ENCODE measurements around the gene PCSK7. TPM values are rescaled to one million over a fixed set of nuclear protein-coding genes. Genes with fewer than 3 reads are reported as not detected.

Gene PCSK7
- total and polyA plus RNA-seq, 4 donors: 7.3 to 32.3 (median 16.2) TPM

- TF ChIP-seq, protein P1, sequence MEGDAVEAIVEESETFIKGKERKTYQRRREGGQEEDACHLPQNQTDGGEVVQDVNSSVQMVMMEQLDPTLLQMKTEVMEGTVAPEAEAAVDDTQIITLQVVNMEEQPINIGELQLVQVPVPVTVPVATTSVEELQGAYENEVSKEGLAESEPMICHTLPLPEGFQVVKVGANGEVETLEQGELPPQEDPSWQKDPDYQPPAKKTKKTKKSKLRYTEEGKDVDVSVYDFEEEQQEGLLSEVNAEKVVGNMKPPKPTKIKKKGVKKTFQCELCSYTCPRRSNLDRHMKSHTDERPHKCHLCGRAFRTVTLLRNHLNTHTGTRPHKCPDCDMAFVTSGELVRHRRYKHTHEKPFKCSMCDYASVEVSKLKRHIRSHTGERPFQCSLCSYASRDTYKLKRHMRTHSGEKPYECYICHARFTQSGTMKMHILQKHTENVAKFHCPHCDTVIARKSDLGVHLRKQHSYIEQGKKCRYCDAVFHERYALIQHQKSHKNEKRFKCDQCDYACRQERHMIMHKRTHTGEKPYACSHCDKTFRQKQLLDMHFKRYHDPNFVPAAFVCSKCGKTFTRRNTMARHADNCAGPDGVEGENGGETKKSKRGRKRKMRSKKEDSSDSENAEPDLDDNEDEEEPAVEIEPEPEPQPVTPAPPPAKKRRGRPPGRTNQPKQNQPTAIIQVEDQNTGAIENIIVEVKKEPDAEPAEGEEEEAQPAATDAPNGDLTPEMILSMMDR (IDR thresholded peaks at IDR 0.05; ENCODE audit: low read depth, low read length, missing input control): no peak
- TF ChIP-seq GABPA (IDR thresholded peaks at IDR 0.05 in 1 of 2, conservative IDR thresholded peaks at IDR 0.05 in 1 of 2): no peak
Observed at GRCh38 chr11:117189191-117189940, 42.5 kb downstream of the PCSK7 start (continued).

DNA sequence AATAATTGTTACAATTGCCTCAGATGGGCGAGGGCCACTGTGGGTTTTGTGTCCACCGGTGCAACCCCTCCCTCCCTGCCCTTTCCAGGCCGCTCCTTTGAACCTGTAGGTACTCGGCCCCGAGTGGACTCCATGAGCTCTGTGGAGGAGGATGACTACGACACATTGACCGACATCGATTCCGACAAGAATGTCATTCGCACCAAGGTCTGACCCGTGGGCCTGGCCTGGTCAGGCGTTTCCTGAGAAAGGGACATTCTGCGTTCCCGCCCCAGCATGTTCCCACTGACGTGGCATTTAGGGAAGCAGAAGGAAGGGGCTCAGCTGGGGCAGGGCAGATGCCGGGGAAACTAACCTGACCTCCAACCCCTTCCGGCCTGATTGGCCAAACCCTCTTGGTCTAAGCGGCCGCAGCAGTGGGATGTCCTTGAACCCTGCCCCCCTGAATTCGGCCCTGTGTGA is 43.2 kb downstream of the PCSK7 start:
- H3K9me3 ChIP-seq (ENCODE audit: control insufficient read depth in 4 of 4, low read length in 3 of 4): no peaks in the 10 kb centered on the region
- no peak for DNase-seq (ENCODE audit: low spot score)
- H3K9ac ChIP-seq (ENCODE audit: low read depth in 1 of 2, low read length in 2 of 2): no peak overlapping the region
- TF ChIP-seq JUND (IDR thresholded peaks at IDR 0.05): no peak
- TF ChIP-seq SP1 (IDR thresholded peaks at IDR 0.05): no peak
- no peak for TF ChIP-seq EGR1 (IDR thresholded peaks at IDR 0.05; ENCODE audit: low read depth in 2 of 2)
- no peak for TF ChIP-seq YY1 (IDR thresholded peaks at IDR 0.05)
- TF ChIP-seq, protein P2, sequence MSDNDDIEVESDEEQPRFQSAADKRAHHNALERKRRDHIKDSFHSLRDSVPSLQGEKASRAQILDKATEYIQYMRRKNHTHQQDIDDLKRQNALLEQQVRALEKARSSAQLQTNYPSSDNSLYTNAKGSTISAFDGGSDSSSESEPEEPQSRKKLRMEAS (IDR thresholded peaks at IDR 0.05): no peak
- TF ChIP-seq FOXA1 (IDR thresholded peaks at IDR 0.05): no peak
- no peak for TF ChIP-seq HNF4A (conservative IDR thresholded peaks at IDR 0.05)
- TF ChIP-seq RXRA (IDR thresholded peaks at IDR 0.05): no peak
- TF ChIP-seq GABPA (IDR thresholded peaks at IDR 0.05 in 1 of 2, conservative IDR thresholded peaks at IDR 0.05 in 1 of 2): no peak
- TF ChIP-seq TAF1 (conservative IDR thresholded peaks at IDR 0.05): no peak
- TF ChIP-seq HNF4G (IDR thresholded peaks at IDR 0.05): no peak
- no peak for TF ChIP-seq RAD21 (IDR thresholded peaks at IDR 0.05)
- TF ChIP-seq, protein P1 (IDR thresholded peaks at IDR 0.05; ENCODE audit: low read depth, low read length, missing input control): no peak
- TF ChIP-seq ATF3 (IDR thresholded peaks at IDR 0.05): no peak
- no peak for TF ChIP-seq FOXA2 (IDR thresholded peaks at IDR 0.05)
- TF ChIP-seq ZBTB33 (IDR thresholded peaks at IDR 0.05): no peak
- no peak for TF ChIP-seq REST (IDR thresholded peaks at IDR 0.05)
- no peak for TF ChIP-seq NR2F2 (IDR thresholded peaks at IDR 0.05)
- no peaks in the 10 kb centered on the region for H3K27me3 ChIP-seq (ENCODE audit: control insufficient read depth in 4 of 4, insufficient read depth in 4 of 4, low read length in 3 of 4)
- peaks cover 16 to 80% (median 25%) of the 10 kb centered on the region in 4 donors for H3K36me3 ChIP-seq (ENCODE audit: control insufficient read depth in 4 of 4, insufficient read depth in 3 of 4, low read depth in 1 of 4, low read length in 3 of 4)
- H3K4me3 ChIP-seq (ENCODE audit: low read depth in 1 of 3, low read length in 3 of 3): no peak overlapping the region
- peaks cover 0 to 3% (median 0%) of the 10 kb centered on the region in 4 donors for H3K4me1 ChIP-seq (ENCODE audit: control insufficient read depth in 4 of 4, insufficient read depth in 4 of 4, low read length in 3 of 4)
- no peak overlapping the region for H3K27ac ChIP-seq (ENCODE audit: low read depth in 1 of 2, low read length in 2 of 2)
- 84% methylated on average over 20 of the region's 20 CpGs for WGBS
